Coronary artery (tissue), 2 donors: ENCODE results near the gene WSCD2.

ENCODE experiments used
- DNase-seq: peaks from one replicate; pipeline ENCODE4 v3.0.0-alpha.2; 2017; ENCODE audit warnings: low spot score
- H3K27ac ChIP-seq, 2 donors: fragments of 200-600 bp; sonication (generic); one replicate each; pipeline ENCODE4 v1.5.1; 2016 to 2019
- H3K4me3 ChIP-seq: fragments of 200-600 bp; sonication (generic); 2 replicates; pipeline ENCODE4 v1.5.1; 2016; ENCODE audit warnings: mild to moderate bottlenecking, moderate library complexity
- TF ChIP-seq, protein P1 (sequence below): fragments of 200-600 bp; sonication (generic); IDR thresholded peaks from one replicate; pipeline ENCODE4 v1.5.1; 2019; ENCODE audit warnings: antibody characterized with exemption

Gene WSCD2

DNA sequence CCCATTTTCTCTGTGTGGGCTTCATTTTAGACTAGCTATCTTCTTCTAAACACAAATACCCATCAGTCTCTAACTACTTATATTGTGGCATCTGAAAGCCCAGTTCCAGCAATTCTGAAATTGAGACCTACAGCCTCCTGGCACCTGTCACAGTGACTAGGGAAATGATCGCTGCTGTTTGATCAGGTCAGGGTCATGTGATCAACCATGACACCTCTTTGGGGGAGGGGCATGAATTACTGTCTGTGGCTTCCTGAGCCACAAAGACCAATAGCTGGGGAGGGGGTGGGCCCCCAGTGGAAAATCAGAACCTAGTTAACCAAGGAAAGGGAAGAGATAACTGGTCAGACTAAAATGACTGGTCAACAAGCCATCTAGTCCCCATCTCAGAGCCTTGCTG lies 14.1 kb downstream of the WSCD2 start:
- no peak for DNase-seq

GRCh38 chr12:108144080-108144479 lies 15.0 kb downstream of the WSCD2 start:
- Histone ChIP-seq H3K4me3 (no peak overlapping the region), H3K27ac (no peak overlapping the region)
- no peak for DNase-seq
- TF ChIP-seq, protein P1, sequence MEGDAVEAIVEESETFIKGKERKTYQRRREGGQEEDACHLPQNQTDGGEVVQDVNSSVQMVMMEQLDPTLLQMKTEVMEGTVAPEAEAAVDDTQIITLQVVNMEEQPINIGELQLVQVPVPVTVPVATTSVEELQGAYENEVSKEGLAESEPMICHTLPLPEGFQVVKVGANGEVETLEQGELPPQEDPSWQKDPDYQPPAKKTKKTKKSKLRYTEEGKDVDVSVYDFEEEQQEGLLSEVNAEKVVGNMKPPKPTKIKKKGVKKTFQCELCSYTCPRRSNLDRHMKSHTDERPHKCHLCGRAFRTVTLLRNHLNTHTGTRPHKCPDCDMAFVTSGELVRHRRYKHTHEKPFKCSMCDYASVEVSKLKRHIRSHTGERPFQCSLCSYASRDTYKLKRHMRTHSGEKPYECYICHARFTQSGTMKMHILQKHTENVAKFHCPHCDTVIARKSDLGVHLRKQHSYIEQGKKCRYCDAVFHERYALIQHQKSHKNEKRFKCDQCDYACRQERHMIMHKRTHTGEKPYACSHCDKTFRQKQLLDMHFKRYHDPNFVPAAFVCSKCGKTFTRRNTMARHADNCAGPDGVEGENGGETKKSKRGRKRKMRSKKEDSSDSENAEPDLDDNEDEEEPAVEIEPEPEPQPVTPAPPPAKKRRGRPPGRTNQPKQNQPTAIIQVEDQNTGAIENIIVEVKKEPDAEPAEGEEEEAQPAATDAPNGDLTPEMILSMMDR: no peak

More for the DNA sequence above, 14.1 kb downstream of the WSCD2 start:
- TF ChIP-seq, protein P1: no peak
- Histone ChIP-seq H3K27ac (no peak overlapping the region), H3K4me3 (no peak overlapping the region)

DNA sequence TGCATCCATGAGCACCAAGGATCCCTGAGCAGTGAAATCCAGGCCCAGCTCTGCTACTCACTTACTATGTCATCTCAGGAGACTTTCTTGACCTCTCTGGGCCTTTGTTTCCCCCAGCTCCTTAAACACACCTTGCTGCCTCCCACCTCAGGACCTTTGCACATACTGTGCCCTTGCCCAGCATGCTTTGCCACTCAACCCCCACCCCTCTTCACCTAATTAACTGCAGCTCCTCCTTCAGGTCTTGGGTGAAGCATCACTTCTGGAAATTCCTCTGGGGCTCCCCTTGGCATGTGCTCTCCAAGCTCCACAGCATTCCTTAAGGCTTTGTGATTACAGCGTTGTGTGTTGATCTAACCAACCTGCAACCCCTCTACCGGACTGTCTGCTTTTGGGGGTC lies 15.9 kb downstream of the WSCD2 start:
- Histone ChIP-seq H3K4me3 (no peak overlapping the region), H3K27ac (no peak overlapping the region)
- TF ChIP-seq, protein P1: no peak
- no peak for DNase-seq

GRCh38 chr12:108146035-108146893 lies 17.2 kb downstream of the WSCD2 start:
- TF ChIP-seq, protein P1: no peak
- Histone ChIP-seq H3K27ac (no peak overlapping the region), H3K4me3 (no peak overlapping the region)
- no peak for DNase-seq

DNA sequence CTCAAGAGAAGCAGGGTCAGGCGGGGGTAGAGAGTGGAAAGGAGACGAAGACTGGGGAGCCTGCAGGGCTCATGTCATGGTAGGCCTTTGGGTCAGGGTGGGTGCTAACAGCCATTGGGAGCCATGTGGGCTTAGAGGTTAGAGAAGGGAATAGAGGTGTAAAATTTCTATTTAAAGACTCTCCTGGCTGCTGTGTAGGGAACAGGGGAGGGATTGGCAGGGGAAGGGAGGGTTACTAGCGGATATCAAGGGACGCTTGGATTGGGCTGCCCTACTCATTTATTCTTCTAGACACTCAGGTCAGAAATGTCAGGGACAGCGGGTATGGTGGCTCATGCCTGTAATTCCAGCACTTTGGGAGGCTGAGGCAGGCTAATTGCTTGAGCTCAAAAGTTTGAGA lies 18.2 kb downstream of the WSCD2 start:
- no peak overlapping the region for H3K27ac ChIP-seq
- TF ChIP-seq, protein P1: no peak
- no peak for DNase-seq
- no peak overlapping the region for H3K4me3 ChIP-seq

GRCh38 chr12:108148521-108149074 lies 19.5 kb downstream of the WSCD2 start:
- TF ChIP-seq, protein P1: no peak
- H3K27ac ChIP-seq: no peak overlapping the region

GRCh38 chr12:108150436-108150835 lies 21.3 kb downstream of the WSCD2 start:
- Histone ChIP-seq H3K27ac (no peak overlapping the region), H3K4me3 (no peak overlapping the region)
- TF ChIP-seq, protein P1: no peak
- no peak for DNase-seq

More at GRCh38 chr12:108148521-108149074, 19.5 kb downstream of the WSCD2 start:
- no peak for DNase-seq
- H3K4me3 ChIP-seq: no peak overlapping the region
